ENCODE data around the gene ADD3. TPM values are rescaled to one million over a fixed set of nuclear protein-coding genes. Genes with fewer than 3 reads are reported as not detected.
A peak's percentile ranks its signal among the peaks of the same experiment; 100 is the strongest.

ADD3 gene
- total RNA-seq, 2 donors from 2014 or later, result 183 to 241 TPM

DNA sequence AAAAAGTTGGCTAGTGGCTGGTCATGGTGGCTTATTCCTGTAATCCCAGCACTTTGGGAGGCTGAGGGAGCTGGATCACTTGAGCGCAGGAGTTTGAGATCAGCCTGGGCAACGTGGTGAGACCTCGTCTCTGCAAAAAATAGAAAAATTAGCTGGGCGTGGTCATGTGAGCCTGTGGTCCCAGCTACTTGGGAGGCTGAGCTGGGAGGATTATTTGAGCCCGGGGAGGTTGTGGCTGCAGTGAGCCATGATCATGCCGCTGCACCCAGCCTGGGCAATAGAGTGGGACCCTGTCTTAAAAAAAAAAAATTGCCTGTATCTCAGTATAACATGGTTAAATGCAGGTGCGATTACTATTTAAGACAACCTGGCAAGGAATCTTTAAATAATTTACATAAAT lies 61.0 kb downstream of the ADD3 start:
- 77 to 80% methylated on average over 6 to 7 of the region's 7 CpGs for WGBS, 2 experiments (ENCODE audit: insufficient coverage in 1 of 2, insufficient read length in 1 of 2)
- Histone ChIP-seq H3K27ac (ENCODE audit: low read depth, low read length) (no peak overlapping the region), H3K4me3 (ENCODE audit: low read length) (no peak overlapping the region), H3K9ac (ENCODE audit: extremely low read depth, low read length, poor library complexity, severe bottlenecking) (no peak overlapping the region), H3K36me3 (ENCODE audit: control insufficient read depth, insufficient read depth, low read length) (no peaks in the 10 kb centered on the region), H3K9me3 (ENCODE audit: control insufficient read depth, low read length) (no peaks in the 10 kb centered on the region), H3K4me1 (ENCODE audit: control insufficient read depth, insufficient read depth, low read length) (peaks cover 16% of the 10 kb centered on the region), H3K27me3 (ENCODE audit: control insufficient read depth, insufficient read depth, low read length, poor library complexity, severe bottlenecking) (no peaks in the 10 kb centered on the region)
- H3K4me1 Mint-ChIP-seq, result peaks cover 48% of the 10 kb centered on the region
- TF ChIP-seq, protein P1, sequence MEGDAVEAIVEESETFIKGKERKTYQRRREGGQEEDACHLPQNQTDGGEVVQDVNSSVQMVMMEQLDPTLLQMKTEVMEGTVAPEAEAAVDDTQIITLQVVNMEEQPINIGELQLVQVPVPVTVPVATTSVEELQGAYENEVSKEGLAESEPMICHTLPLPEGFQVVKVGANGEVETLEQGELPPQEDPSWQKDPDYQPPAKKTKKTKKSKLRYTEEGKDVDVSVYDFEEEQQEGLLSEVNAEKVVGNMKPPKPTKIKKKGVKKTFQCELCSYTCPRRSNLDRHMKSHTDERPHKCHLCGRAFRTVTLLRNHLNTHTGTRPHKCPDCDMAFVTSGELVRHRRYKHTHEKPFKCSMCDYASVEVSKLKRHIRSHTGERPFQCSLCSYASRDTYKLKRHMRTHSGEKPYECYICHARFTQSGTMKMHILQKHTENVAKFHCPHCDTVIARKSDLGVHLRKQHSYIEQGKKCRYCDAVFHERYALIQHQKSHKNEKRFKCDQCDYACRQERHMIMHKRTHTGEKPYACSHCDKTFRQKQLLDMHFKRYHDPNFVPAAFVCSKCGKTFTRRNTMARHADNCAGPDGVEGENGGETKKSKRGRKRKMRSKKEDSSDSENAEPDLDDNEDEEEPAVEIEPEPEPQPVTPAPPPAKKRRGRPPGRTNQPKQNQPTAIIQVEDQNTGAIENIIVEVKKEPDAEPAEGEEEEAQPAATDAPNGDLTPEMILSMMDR (conservative IDR thresholded peaks at IDR 0.05), result no peak
- H3K4me3 Mint-ChIP-seq, result no peak overlapping the region
- H3K36me3 Mint-ChIP-seq (ENCODE audit: low read depth), result no peaks in the 10 kb centered on the region
- H3K9me3 Mint-ChIP-seq, result no peaks in the 10 kb centered on the region
- H3K27me3 Mint-ChIP-seq (ENCODE audit: insufficient read depth), result no peaks in the 10 kb centered on the region
- no peak for DNase-seq
- H3K27ac Mint-ChIP-seq, result no peak overlapping the region

GRCh38 chr10:110069502-110069982 lies 61.8 kb downstream of the ADD3 start:
- Histone ChIP-seq H3K36me3 (ENCODE audit: control insufficient read depth, insufficient read depth, low read length) (no peaks in the 10 kb centered on the region), H3K27me3 (ENCODE audit: control insufficient read depth, insufficient read depth, low read length, poor library complexity, severe bottlenecking) (no peaks in the 10 kb centered on the region), H3K9ac (ENCODE audit: extremely low read depth, low read length, poor library complexity, severe bottlenecking) (no peak overlapping the region), H3K4me1 (ENCODE audit: control insufficient read depth, insufficient read depth, low read length) (peaks cover 20% of the 10 kb centered on the region), H3K27ac (ENCODE audit: low read depth, low read length) (no peak overlapping the region), H3K4me3 (ENCODE audit: low read length) (no peak overlapping the region), H3K9me3 (ENCODE audit: control insufficient read depth, low read length) (no peaks in the 10 kb centered on the region)
- TF ChIP-seq, protein P1 (conservative IDR thresholded peaks at IDR 0.05), result no peak
- Mint-ChIP-seq H3K27ac (no peak overlapping the region), H3K4me3 (no peak overlapping the region), H3K9me3 (no peaks in the 10 kb centered on the region), H3K4me1 (peaks cover 55% of the 10 kb centered on the region), H3K36me3 (ENCODE audit: low read depth) (no peaks in the 10 kb centered on the region), H3K27me3 (ENCODE audit: insufficient read depth) (no peaks in the 10 kb centered on the region)
- WGBS, 2 experiments (ENCODE audit: insufficient coverage in 1 of 2, insufficient read length in 1 of 2), result 89% methylated on average over 1 of the region's 1 CpG; no CpG with 5 or more reads in 1 of the 2 experiments
- DNase-seq, result no peak

- Mint-ChIP-seq H3K27me3 (ENCODE audit: insufficient read depth) (no peaks in the 10 kb centered on the region), H3K4me3 (no peak overlapping the region), H3K36me3 (ENCODE audit: low read depth) (no peaks in the 10 kb centered on the region), H3K27ac (peak overlapping the region; percentile 64), H3K4me1 (peaks cover 75% of the 10 kb centered on the region), H3K9me3 (no peaks in the 10 kb centered on the region)
- no peak for DNase-seq
- no peak overlapping the region for H3K27ac ChIP-seq (ENCODE audit: low read depth, low read length)
- H3K4me1 ChIP-seq (ENCODE audit: control insufficient read depth, insufficient read depth, low read length), result peaks cover 41% of the 10 kb centered on the region
- H3K27me3 ChIP-seq (ENCODE audit: control insufficient read depth, insufficient read depth, low read length, poor library complexity, severe bottlenecking), result no peaks in the 10 kb centered on the region
- peak overlapping the region; percentile 39 for H3K4me3 ChIP-seq (ENCODE audit: low read length)
- no peak overlapping the region for H3K9ac ChIP-seq (ENCODE audit: extremely low read depth, low read length, poor library complexity, severe bottlenecking)
- WGBS, 2 experiments (ENCODE audit: insufficient coverage in 1 of 2, insufficient read length in 1 of 2), result 86 to 88% methylated on average over 2 of the region's 2 CpGs
- TF ChIP-seq, protein P1 (conservative IDR thresholded peaks at IDR 0.05), result no peak
- H3K9me3 ChIP-seq (ENCODE audit: control insufficient read depth, low read length), result no peaks in the 10 kb centered on the region
- H3K36me3 ChIP-seq (ENCODE audit: control insufficient read depth, insufficient read depth, low read length), result no peaks in the 10 kb centered on the region
Measured at GRCh38 chr10:110073896-110074295, 66.1 kb downstream of the ADD3 start.
